NCI-H460 (cell line): ENCODE measurements around the gene TADA3. TPM values are rescaled to one million over a fixed set of nuclear protein-coding genes. Genes with fewer than 3 reads are reported as not detected.
"Not testable (repeated sequence)": the region's sequence is repeated elsewhere in the genome, so short reads cannot be mapped to it uniquely, and the experiment has no call there.

Source experiments
- DNase-seq: peaks from one replicate; pipeline ENCODE4 v3.0.0-alpha.2; 2016; ENCODE audit warnings: low read depth; ENCODE audit errors: extremely low read depth
- total RNA-seq: library from RNA; depleted of rRNA; stranded (reverse); fragments of >200 nt; shearing (Covaris generic); gene quantifications from 2 replicates; pipeline ENCODE4 v1.2.3, GENCODE V29; 2014

Gene TADA3
- total RNA-seq, 1 experiment from 2014 or later: 49.2 TPM

GRCh38 chr3:9786209-9786739, 6.0 kb downstream of the TADA3 start:
- DNase-seq: no peak

DNA sequence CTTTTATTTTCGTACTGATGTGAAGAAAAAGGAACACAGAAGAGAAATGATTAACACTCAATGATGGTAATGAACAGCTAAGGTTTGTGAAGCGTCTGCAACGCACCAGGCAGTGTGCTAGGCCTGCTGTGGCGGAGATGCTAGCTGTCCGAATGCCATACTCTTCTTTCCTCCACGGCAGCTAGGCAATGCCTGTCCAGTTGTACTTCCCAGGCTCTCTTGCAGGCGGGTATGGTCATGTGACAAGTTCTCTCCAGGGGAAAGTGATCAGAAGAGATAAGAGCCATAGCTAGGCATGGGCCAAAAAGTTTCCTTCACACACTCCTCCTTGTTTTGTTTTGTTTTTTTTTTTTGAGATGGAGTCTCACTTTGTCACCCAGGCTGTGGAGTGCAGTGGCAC, 6.7 kb downstream of the TADA3 start:
- DNase-seq: no peak

- no peak for DNase-seq
These were observed 7.3 kb downstream of the TADA3 start for GRCh38 chr3:9784965-9785364.

GRCh38 chr3:9783954-9784353, 8.3 kb downstream of the TADA3 start:
- no peak for DNase-seq

GRCh38 chr3:9782770-9783169, 9.5 kb downstream of the TADA3 start:
- peak; percentile 15 for DNase-seq

DNA sequence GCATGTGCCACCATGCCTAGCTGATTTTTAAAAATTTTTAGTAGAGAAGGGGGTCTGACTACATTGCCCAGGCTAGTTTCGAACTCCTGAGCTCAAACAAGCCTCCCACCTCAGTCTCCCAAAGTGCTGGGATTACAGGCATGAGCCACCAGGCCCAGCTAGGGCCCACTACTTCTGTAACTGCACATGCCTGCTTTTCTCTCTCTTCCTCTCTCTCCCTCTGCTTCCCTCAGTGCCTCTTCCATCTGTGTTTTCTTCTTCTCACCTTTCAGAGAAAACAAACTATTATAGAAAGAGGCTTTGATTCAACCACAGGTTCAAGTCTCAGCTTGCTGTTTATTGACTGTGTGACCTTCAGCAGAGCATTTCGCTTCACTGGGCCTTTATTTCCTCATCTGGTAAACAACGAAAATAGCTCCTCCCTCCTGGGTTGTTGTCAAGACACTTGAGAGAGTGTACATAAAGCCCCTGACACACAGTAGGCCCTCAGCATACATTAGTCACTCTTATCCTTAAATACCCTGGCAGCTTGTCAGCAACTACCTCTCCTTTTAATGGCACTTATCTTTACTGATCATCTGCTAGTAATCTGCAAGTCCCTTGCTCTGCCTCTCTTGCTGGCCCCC, 10.2 kb downstream of the TADA3 start:
- DNase-seq: no peak

GRCh38 chr3:9781551-9781950, 10.7 kb downstream of the TADA3 start:
- DNase-seq: no peak

- no peak for DNase-seq
These were observed 11.4 kb downstream of the TADA3 start for GRCh38 chr3:9780910-9781309.

DNA sequence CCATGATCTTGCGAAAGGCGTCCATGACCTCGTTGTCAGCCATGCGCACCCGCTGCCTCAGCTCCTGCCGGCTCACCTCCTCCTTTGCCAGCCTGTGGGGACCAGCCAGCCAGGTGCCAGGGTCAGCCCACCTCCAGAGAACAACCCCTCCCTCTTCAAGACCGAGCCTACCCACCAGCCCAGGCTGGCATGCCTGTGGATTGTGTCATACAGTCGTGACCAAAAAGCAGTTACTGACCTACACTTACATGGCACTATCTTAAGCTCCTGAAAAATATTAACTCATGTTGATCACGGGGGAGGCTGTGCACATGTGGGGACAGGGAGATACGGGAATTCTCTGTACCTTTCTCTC, 11.8 kb downstream of the TADA3 start:
- no peak for DNase-seq

DNA sequence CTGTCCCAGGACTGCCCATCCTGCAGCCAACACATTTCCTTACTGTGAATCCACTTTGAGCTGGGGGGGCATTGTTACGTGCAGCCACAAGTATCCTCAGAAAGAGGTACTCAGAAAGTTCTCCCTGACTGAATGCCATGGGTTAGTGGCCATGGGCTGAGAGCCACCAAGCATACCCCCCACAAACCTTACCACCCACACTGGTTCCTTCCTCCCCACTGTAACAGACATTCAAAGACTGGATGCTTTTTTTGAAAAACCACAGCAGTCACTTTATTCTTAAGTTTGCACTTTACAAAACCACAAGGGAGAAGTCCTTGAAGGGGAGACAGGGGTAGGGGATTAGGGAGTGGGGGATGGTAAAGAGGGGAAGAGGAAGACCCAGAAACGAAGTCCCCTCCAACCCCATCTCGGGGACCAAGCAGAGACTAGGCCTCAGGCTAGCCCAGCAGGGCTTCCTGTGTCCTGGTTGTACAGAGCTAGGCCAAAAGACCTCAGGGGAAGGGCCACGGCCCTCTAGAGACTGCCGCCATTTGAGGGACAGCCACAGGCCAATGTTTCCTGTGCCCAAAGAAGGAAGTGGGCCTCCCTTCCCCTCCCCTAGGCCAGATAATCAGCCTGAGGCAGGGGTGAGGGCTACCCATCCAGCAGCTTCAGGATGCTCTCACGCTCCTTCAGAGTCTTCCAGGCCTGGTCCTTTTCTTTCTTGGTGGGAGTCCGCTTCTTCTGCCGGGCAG, 12.4 kb downstream of the TADA3 start:
- no peak for DNase-seq

GRCh38 chr3:9779075-9779593, 13.1 kb downstream of the TADA3 start:
- DNase-seq: no peak

DNA sequence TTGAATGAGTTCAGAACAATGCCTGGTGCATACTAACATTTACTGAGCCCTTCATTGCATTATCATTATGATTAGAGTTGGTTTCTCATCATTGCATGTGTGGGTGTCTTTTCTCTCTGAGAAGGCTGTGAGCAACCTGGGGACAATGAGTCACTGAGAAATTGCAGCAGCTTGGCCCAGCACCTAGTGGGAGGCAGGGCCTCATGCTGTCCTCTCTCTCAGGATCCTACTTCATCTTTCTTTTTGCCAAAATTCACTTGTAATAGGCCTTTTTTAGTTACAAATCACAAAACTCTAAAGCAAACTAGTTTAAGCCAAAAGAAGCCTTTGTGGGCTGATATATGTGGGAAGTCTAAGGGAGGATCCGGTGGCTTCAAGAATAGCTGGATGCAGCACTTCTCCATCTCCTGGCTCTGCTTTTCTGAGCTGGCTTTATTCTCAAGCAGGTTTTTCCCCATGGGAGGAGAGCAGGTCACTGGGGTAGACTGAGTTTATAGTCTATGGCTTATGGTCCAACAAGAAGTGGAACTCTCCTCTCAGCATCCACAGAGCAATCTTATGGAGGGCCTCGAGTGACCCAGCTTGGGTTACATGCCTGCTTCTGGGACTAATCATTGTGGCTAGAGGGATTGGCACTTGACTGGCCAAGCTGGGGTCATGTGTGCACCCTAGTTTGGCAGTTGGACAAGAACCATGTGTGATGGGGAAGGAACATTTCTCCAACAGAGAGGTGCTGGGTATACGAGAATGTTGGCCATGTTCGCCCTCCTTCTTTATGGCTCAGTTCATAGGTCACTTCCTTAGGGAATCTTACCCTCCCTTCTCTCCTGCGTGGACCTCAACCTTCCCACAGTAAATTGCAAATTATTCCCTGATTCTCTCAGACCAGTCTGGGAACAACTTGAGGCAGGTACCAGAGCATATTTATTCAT, 13.9 kb downstream of the TADA3 start:
- DNase-seq: no peak

DNA sequence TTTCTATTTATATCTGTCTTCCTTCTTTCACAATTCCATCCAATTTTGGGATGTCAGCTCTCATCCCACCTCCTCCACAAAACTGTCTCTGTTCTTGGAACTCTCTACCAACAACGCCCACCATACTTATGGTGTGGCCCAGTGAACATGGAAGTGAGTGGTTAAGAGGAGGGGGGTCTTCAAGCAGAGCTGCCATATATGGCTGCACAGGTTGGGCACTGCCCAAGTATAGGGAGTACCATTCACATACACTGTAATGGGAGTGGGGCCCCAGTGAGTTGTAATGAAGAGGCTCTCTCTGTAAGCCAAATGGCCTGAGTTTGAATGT, 14.6 kb downstream of the TADA3 start:
- no peak for DNase-seq

GRCh38 chr3:9776896-9777693, 15.2 kb downstream of the TADA3 start:
- no peak for DNase-seq

DNA sequence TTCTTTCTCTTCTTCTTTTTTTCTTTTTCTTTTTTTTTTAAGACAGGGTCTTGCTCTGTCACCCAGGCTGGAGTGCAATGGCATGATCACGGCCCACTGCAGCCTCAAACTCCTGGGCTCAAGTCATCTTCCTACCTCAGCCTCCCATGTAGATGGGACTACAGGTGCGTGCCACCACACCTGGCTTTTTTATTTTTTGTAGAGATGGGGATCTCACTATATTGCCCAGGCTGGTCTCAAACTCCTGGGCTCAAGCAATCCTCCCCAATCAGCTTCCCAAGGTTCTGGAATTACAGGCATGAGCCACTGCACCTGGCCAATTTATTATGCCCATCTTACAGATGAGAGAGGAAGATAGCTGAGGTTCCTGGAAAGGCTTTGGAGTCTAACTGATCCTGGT, 21.3 kb downstream of the TADA3 start:
- not testable (repeated sequence) for DNase-seq

DNA sequence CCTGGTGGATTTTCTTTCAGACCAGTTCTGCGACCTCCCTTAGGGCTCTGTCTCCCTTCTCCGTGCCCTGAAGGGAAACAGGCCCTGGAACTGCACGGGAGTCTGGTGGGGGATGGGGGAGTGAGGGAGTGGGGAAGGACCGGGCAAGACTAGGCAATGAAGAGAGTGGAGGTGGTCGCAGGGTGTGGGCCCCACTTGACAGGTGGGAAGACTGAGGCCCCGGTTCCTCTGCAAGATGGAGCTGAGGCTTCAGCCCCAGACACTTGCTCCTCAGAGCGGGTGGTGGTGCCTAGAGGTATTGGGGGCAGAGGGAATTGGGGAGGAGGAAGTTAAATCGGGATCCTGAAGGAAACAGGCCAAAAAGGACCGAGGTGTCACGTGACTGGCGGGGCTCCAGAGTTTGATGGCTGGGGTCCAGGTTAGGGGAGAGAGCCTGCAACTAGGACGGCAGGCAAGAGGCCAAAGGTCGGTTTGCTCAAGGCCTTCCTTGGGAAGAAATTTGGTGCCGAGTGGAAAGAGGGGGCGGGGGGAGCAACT, 21.9 kb downstream of the TADA3 start:
- no peak for DNase-seq

- peak; percentile 37 for DNase-seq
These were observed 22.6 kb downstream of the TADA3 start, which contains the start of gene CAMK1 for GRCh38 chr3:9769426-9770275. Gene CAMK1 (minus strand): TSS chr3:9769947. CDS start chr3:9767749, 2,198 bp downstream.

DNA sequence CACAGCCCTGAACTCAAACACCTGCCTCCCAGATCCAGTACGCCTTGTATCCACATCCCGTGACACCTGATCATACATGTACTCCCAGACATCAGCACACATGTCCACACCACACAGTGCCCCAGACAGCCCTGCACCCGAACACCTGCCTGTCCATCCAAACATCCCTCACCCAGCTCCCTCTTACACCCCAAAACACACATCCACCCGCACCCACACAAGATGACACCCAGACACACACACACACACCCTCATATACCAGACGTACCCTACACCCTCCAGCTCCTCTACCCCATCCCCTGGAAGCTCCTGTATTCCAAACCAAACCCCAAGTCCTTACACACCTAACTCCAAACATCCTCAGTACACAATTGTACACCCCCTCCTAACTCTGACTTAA, 23.3 kb downstream of the TADA3 start:
- DNase-seq: no peak

- DNase-seq: no peak
These were observed 24.0 kb downstream of the TADA3 start for GRCh38 chr3:9768141-9768775.
